Heart right ventricle (tissue), 16 donors: ENCODE data around the gene CKLF. TPM values are rescaled to one million over a fixed set of nuclear protein-coding genes. Genes with fewer than 3 reads are reported as not detected.

Experiments used
- ATAC-seq, 8 donors: fragments of 200-7000 bp; cut with Tn5 transposase; one replicate each; pipeline ENCODE4 v1.9.1; 2020; ENCODE audit warnings: mild to moderate bottlenecking in 8 of 8, moderate library complexity in 8 of 8, moderate number of reproducible peaks in 1 of 8
- DNase-seq, 2 donors: peaks; one replicate each; pipeline ENCODE4 v3.0.0-alpha.2; 2020
- H3K27ac ChIP-seq, 10 donors: fragments of 200-600 bp; sonication (generic) in 2 of 10; one replicate each; pipeline versions ENCODE4 v1.5.0 to v1.8.0; 2020 to 2022; ENCODE audit warnings: mild to moderate bottlenecking in 3 of 10
- H3K27me3 ChIP-seq, 7 donors: fragments of 200-600 bp; one replicate each; pipeline ENCODE4 v1.8.0; 2021 to 2022; ENCODE audit warnings: mild to moderate bottlenecking in 2 of 7
- H3K36me3 ChIP-seq, 9 donors: fragments of 200-600 bp; sonication (generic) in 1 of 9; one replicate each; pipeline versions ENCODE4 v1.5.0 to v1.8.0; 2020 to 2022; ENCODE audit warnings: mild to moderate bottlenecking in 2 of 9
- H3K4me1 ChIP-seq, 9 donors: fragments of 200-600 bp; sonication (generic) in 1 of 9; one replicate each; pipeline versions ENCODE4 v1.5.0 to v1.8.0; 2020 to 2022; ENCODE audit warnings: mild to moderate bottlenecking in 4 of 9
- H3K4me3 ChIP-seq, 10 donors: fragments of 200-600 bp; sonication (generic) in 2 of 10; one replicate each; pipeline versions ENCODE4 v1.5.0 to v1.8.0; 2020 to 2022; ENCODE audit warnings: mild to moderate bottlenecking in 7 of 10, moderate library complexity in 2 of 10
- H3K9me3 ChIP-seq, 11 donors: fragments of 200-600 bp in 10 of 11; sonication (generic) in 2 of 11; one replicate each; pipeline versions ENCODE4 v1.5.0 to v1.8.0; 2013 to 2022; ENCODE audit warnings: mild to moderate bottlenecking in 2 of 11, control low read depth in 1 of 11, moderate library complexity in 1 of 11
- WGBS, 2 donors: extraction: QIAGEN DNeasy Blood & Tissue Kit; methylation state at CpG; one replicate each; pipeline ENCODE4 v1.1.7; 2013; ENCODE audit warnings: inconsistent platforms in 1 of 2; 5-methylcytosine and 5-hydroxymethylcytosine counted together
- intact Hi-C, 10 donors: fragments of 100-400 bp; cut with DNase I; formaldehyde crosslinking; loops; one replicate each; pipeline versions ENCODE4 v1.11.1 to v1.14.2; 2022
- polyA plus RNA-seq, 2 donors: library from polyadenylated mRNA; stranded (reverse); fragments of 200-250 nt; gene quantifications; one replicate each; pipeline ENCODE4 v1.2.3, GENCODE V29; 2013
- total RNA-seq, 10 donors: library from RNA; stranded (reverse); fragmentation: NEBNext Ultra II Directional in 3 of 10; extraction: Animal tissue kit (Norgen Biotek cat#: 25700) in 3 of 10; gene quantifications; one replicate each; pipeline versions ENCODE4 v1.2.1 to v1.2.4, GENCODE V29; 2021 to 2023
- TF ChIP-seq, protein P1 (sequence below), 9 donors: fragments of 200-600 bp; sonication (generic) in 2 of 9; IDR thresholded peaks; one replicate each; pipeline versions ENCODE4 v1.5.0 to v1.8.0; 2021 to 2022; ENCODE audit warnings: antibody characterized with exemption in 9 of 9, mild to moderate bottlenecking in 5 of 9, moderate library complexity in 1 of 9
- donor health status: Arrhythmogenic right ventricular cardiomyopathy.
- donor health status: ischemic (EF 13 %, LVEDD 7.1; RV severe dilation, severe dysfunction).
- donor health status: healthy with polysubstance abuse.
- donor health status: DM: no; HTN: yes; CAD: no.
- donor health status: DM: no; HTN: no; CAD: no.
- donor health status: ischemic (EF 25% LVEDD 6.9; RV normal size, moderate dysfunction).
- donor health status: ischemic (EF 25% LVEDD 5.7; RV mildly dilated, moderate dysfunction).
- donor health status: healthy.
- donor health status: DM: yes; HTN: yes; CAD: no.
- donor health status: Ischemic cardiomyopathy.
- donor health status: ischemic (EF 35%, LVEDD 5.7; RV mildly dilated, moderate dysfunction).
- donor health status: nonischemic (EF 11% LVEDD 7.7; RV severe dilation, severe dysfunction).
- donor health status: DM: yes; HTN: yes; CAD: no.
- donor health status: PGD.
- donor health status: ischemic (EF 29% LVEDD 5.4; RV normal size, mild dysfunction).
- donor health status: nonischemic (EF 23%, LVEDD 6.1; RV moderate dilation, normal function).

The CKLF gene
- total and polyA plus RNA-seq, 12 donors: 1.6 to 24.1 (median 6.8) TPM

DNA sequence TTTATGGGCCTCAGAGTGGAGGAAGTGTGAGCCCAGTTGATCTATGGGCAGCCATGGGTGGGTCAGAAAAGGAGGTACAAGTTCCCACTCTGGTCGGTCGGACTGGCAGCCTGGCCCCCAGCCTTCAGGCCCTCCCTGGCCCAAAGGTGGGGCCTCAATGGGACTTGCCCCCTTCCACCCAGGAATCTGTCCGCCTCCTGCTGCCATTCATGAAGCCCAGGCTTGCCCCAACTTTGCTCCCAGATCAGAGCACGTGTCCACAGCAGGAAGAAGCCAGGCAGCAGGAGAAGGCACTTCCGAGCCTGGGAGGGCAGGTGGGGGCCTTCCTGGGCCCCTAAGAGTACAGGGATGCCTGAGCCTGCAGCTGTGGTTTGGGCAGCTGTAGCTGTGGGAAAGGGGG, 49.1 kb downstream of the CKLF start:
- H3K9me3 ChIP-seq: no peaks in the 10 kb centered on the region
- no peaks in the 10 kb centered on the region for H3K36me3 ChIP-seq
- no peak for DNase-seq
- ATAC-seq: no peak
- H3K4me1 ChIP-seq: peaks cover 0 to 27% (median 17%) of the 10 kb centered on the region in 9 donors
- intact Hi-C loops: loop anchor here in 7 of 10 donors (5.0 to 10.0 kb wide), 5 partner anchors 87 to 263 kb away; no protein-coding TSS in a partner anchor
- WGBS, 2 donors: 96% methylated on average over 5 of the region's 5 CpGs
- H3K27ac ChIP-seq: no peak overlapping the region
- no peak overlapping the region for H3K4me3 ChIP-seq
- TF ChIP-seq, protein P1, sequence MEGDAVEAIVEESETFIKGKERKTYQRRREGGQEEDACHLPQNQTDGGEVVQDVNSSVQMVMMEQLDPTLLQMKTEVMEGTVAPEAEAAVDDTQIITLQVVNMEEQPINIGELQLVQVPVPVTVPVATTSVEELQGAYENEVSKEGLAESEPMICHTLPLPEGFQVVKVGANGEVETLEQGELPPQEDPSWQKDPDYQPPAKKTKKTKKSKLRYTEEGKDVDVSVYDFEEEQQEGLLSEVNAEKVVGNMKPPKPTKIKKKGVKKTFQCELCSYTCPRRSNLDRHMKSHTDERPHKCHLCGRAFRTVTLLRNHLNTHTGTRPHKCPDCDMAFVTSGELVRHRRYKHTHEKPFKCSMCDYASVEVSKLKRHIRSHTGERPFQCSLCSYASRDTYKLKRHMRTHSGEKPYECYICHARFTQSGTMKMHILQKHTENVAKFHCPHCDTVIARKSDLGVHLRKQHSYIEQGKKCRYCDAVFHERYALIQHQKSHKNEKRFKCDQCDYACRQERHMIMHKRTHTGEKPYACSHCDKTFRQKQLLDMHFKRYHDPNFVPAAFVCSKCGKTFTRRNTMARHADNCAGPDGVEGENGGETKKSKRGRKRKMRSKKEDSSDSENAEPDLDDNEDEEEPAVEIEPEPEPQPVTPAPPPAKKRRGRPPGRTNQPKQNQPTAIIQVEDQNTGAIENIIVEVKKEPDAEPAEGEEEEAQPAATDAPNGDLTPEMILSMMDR (IDR thresholded peaks at IDR 0.05): no peak
- H3K27me3 ChIP-seq: peaks cover 0 to 5% (median 0%) of the 10 kb centered on the region in 7 donors

DNA sequence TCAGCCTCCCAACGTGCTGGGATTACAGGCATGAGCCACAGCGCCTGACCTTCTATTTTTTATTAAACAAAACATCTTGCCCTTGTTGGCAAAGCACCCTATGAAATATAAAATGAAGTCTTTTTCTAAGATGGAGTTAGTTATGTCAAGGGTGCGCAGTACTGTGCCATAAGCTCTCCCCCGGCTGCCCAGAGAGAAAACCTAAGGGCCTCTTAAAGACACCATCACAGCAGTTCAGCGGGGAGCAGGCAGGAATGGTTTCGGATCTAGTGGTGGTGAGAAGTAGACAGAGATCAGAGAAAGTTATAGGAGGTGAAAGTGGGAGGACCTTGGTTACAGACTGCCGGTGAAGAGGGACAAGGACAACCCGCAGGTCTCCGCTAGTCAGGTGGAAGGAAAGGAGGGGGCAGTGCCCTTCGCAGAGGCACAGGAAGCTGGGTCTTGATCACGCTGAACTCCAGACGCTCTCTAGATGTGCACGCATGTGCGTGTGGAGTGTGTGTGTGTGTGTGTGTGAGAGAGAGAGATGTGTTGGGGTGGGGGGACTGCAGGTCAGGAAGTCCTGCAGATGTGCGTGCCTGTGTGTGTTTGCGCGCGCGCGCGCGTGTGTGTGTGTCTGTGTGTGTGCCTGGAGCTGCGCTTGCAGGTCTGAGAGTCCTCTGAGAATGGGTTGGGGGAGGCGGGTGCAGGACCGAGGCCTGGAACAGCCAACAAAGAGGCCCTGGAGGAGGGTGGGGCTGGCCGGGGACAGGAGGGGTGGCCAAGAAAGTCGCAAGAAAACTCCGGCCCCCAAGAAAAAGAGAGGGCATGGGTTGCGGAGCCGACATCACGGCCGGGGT, 51.4 kb downstream of the CKLF start:
- intact Hi-C loops: loop anchor here in 9 of 10 donors (1.0 to 10.0 kb wide), 9 partner anchors 51 to 261 kb away; partner anchors contain the start of genes TK2 (in 2 of the 9) and CKLF (in 1 of the 9)
- whole genome bisulfite sequencing, 2 donors: 9 to 10% methylated on average over 32 of the region's 32 CpGs
- Histone ChIP-seq H3K36me3 (peaks cover 0 to 10% (median 0%) of the 10 kb centered on the region in 9 donors), H3K4me3 (peak overlapping the region; percentile 56 to 97 (median 79)), H3K27ac (peak overlapping the region; percentile 88 to 99 (median 95)), H3K9me3 (no peaks in the 10 kb centered on the region), H3K4me1 (peaks cover 0 to 50% (median 29%) of the 10 kb centered on the region in 9 donors), H3K27me3 (peaks cover 0 to 5% (median 0%) of the 10 kb centered on the region in 7 donors)
- peak; percentile 8 to 52 (median 40) for ATAC-seq
- TF ChIP-seq, protein P1 (IDR thresholded peaks at IDR 0.05): no peak
- peak; percentile 55 to 66 for DNase-seq

DNA sequence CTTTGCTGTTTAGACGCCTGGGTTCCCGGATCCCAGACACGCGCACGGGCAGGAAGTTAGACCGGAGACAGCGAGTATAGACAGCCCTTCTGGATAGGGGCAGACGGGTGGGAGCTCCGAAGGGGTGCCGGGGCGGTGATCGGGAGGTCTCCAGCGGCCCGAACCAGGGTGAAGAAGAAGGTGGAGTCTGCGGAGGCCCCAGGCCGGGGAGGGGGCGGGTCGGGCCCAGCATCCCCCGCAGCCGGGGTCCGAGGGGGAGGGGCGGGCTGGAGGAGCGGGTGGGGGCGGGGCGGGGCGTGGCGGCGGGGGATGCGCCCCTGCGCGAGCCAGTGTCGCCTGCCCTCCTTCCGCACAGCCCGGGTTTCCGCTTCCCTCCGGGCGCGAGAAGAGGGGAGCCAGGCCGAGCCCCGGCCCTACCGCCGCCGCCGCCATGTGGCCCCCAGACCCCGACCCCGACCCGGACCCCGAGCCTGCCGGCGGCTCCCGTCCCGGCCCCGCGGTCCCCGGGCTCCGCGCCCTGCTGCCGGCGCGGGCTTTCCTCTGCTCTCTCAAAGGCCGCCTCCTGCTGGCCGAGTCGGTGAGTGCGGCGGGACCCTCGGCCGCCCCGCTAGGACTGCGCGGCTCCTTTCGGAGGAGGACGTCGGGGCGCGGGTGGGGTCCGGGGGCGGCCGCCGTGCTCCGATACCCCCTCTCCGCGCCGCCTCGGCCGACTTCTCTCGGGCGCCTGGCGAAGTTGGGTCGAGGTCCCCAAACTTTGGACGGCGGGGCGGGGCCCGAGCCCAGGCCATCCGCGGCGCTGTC, 52.2 kb downstream of the CKLF start, which contains the start of gene CMTM3:
CMTM3 (plus strand) TSS at position 329 of the 801 bp plus-strand sequence; CDS start at position 431, 102 bp downstream.
- TF ChIP-seq, protein P1 (IDR thresholded peaks at IDR 0.05): peak; percentile 61 to 88 (median 80)
- peaks cover 0 to 18% (median under 1%) of the 10 kb centered on the region in 9 donors for H3K36me3 ChIP-seq
- H3K27ac ChIP-seq: peak within 1 kb of the TSS; percentile 88 to 99 (median 95)
- intact Hi-C loops: loop anchor here (1.0 to 10.0 kb wide), 15 partner anchors 47 to 263 kb away; partner anchors contain the start of genes TK2 (in 3 of the 10), CKLF (in 2 of the 10) and CMTM4 (in 1 of the 10)
- peaks cover 0 to 55% (median 32%) of the 10 kb centered on the region in 9 donors for H3K4me1 ChIP-seq
- WGBS, 2 donors: 1 to 2% methylated on average over 75 to 91 of the region's 96 CpGs
- peaks cover 0 to 5% (median 0%) of the 10 kb centered on the region in 7 donors for H3K27me3 ChIP-seq
- DNase-seq: peak; percentile 63 to 76
- H3K9me3 ChIP-seq: no peaks in the 10 kb centered on the region
- H3K4me3 ChIP-seq: peak within 1 kb of the TSS; percentile 56 to 97 (median 79)
- peak; percentile 26 to 75 (median 61) for ATAC-seq
